Epithelial cell of esophagus (primary cell): Measurements from ENCODE around the gene STUM.
"Not testable (repeated sequence)": the region's sequence is repeated elsewhere in the genome, so short reads cannot be mapped to it uniquely, and the experiment has no call there.

Source experiments
- DNase-seq: peaks from one replicate; pipeline ENCODE4 v3.0.0; 2010; ENCODE audit warnings: low read depth
- H3K4me3 ChIP-seq: 2 replicates; pipeline ENCODE4 v1.5.1; 2011; ENCODE audit warnings: mild to moderate bottlenecking, low read length, control low read depth
- CTCF ChIP-seq: IDR thresholded peaks from 2 replicates; pipeline ENCODE4 v1.5.1; 2011; ENCODE audit warnings: low read depth, mild to moderate bottlenecking, low read length, control low read depth, inconsistent platforms; ENCODE audit not compliant: insufficient read depth; ENCODE audit errors: missing control alignments

Gene STUM

DNA sequence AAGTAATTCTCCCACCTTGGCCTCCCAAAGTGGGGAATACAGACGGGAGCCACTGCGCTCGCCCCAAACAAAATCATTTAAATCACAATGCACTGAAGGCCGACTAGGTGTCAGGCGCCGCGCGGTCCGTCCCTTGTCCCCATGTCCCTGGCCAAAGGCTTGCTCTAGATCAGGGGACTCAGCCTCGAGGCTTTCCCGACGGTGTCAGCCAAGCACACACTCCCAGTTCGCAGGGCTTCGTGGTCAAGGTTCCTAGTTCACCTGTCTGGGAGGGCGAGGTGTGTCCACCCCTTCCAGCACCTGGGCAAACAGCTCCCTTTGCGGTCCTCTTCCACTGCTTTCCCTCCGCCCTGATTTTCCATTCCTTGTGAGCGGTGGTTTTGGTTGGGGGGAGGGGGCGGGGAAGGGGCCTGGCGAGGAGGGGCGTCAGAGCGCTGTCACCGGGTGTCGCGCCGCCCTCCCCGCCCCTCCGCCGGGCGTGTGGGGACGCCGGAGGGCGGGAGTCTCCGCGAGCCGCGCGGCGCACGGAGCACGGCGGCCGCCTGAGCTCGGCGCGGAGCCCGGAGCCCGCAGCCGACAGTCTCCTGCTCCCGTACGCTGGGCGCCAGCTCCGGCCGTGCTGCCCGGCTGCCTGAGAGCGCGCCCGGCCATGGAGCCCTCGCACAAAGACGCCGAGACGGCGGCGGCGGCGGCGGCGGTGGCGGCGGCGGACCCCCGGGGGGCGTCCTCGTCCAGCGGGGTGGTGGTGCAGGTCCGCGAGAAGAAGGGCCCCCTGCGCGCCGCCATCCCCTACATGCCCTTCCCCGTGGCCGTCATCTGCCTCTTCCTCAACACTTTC, at the start of gene STUM:
TSS of gene STUM (plus strand) at position 509 of the 838 bp plus-strand sequence. CDS start at position 650, 141 bp downstream.
- no peak for TF ChIP-seq CTCF
- H3K4me3 ChIP-seq: peak within 1 kb of the TSS; percentile 25
- DNase-seq: peak; percentile 46

- not testable (repeated sequence) for DNase-seq, H3K4me3 ChIP-seq
Observed at GRCh38 chr1:226499699-226500098, 48.9 kb upstream of the STUM start.

- H3K4me3 ChIP-seq: no peak overlapping the region
- no peak for DNase-seq
- TF ChIP-seq CTCF: no peak
Observed at GRCh38 chr1:226506021-226506420, 42.5 kb upstream of the STUM start.

DNA sequence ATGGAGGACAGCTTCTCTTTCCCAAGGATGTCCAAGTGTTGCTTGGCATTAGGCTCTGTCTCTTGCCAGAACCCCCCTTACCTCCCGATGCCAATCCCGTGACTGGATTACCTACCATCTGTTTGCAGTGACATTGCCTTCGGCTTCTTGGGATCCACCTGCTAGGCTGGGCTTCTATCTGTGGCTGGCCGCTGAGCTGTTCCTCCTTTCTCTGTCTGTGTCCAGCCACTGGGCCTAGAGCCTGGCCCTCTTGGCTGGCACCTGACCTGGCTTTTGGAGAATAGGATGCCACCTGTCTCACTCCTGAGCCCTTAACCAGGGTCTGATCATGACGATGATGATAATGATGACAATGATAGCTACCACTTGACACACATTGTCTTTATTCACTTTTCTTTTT, 41.6 kb upstream of the STUM start:
- H3K4me3 ChIP-seq: no peak overlapping the region
- no peak for DNase-seq
- TF ChIP-seq CTCF: no peak

DNA sequence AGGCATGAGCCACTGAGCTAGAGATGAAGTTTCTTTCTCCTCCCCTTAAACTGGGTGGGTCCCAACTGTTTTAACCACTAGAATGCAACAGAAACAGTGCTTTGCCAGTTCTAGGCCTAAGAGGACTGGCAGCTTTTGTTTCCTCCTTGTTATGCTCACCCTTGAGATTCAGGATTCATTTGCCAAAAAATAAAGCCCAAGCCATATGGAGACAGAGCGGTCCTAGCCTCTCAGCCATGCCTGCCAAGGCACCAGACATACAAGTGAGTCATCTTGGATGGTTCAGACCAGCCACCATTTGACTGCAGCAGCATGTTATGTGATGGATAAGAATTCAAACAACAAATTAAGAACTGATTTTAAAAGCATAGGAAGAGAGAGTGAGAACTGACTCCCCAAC, 38.1 kb upstream of the STUM start:
- DNase-seq: peak; percentile 20

DNA sequence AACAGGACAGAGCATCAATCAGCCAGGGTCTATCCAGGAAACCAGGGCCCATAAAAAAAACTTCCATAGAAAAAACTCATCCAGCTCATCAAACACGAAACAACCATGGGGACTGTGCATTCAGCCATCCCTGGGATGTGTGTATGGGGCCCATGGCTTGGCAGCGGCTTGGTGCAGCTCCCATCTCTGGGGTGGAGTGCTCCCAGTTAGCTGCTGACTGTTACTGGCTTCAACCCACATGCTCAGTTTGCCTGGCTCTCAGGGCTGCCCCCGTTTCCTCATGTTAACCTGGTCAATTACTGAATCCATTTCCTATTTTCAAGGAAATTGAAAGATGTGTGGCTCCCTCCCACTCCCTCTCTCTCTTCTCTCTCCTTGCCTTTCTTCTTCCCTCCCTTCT, 37.3 kb upstream of the STUM start:
- no peak for TF ChIP-seq CTCF
- no peak for DNase-seq
- no peak overlapping the region for H3K4me3 ChIP-seq

More for the DNA sequence above, 38.1 kb upstream of the STUM start:
- H3K4me3 ChIP-seq: no peak overlapping the region
- TF ChIP-seq CTCF: no peak

- peak; percentile 71 for DNase-seq
- no peak overlapping the region for H3K4me3 ChIP-seq
- no peak for TF ChIP-seq CTCF
Observed at GRCh38 chr1:226512076-226512728, 36.4 kb upstream of the STUM start.
